Neural cell (in vitro differentiated cells): ENCODE data around the gene ERG28. TPM values are rescaled to one million over a fixed set of nuclear protein-coding genes. Genes with fewer than 3 reads are reported as not detected.

Experiments used
- H2AFZ ChIP-seq: fragments of 200-600, 300-800 bp; sonication (generic), shearing (Covaris generic); 2 replicates; pipeline ENCODE4 v1.6.0; 2014; ENCODE audit warnings: low read depth, mild to moderate bottlenecking, antibody characterized with exemption, low read length, moderate library complexity
- H3F3A ChIP-seq: fragments of 200-600 bp; shearing (Covaris generic); 2 replicates; pipeline ENCODE4 v1.6.1; 2016; ENCODE audit warnings: mild to moderate bottlenecking, moderate library complexity, mixed read lengths, antibody characterized with exemption, low read length; ENCODE audit not compliant: insufficient read depth, poor library complexity, severe bottlenecking
- H3K27ac ChIP-seq: fragments of 200-600, 300-800 bp; sonication (generic), shearing (Covaris generic); 2 replicates; pipeline ENCODE4 v1.5.1; 2014; ENCODE audit warnings: mild to moderate bottlenecking, low read length, moderate library complexity
- H3K27me3 ChIP-seq: fragments of 300-800, 200-600 bp; sonication (generic), shearing (Covaris generic); 2 replicates; pipeline ENCODE4 v1.6.0; 2014; ENCODE audit warnings: mild to moderate bottlenecking, low read depth, low read length, moderate library complexity; ENCODE audit not compliant: insufficient read depth
- H3K36me3 ChIP-seq: fragments of 300-800, 200-600 bp; sonication (generic), shearing (Covaris generic); 2 replicates; pipeline ENCODE4 v1.5.1; 2014; ENCODE audit warnings: mild to moderate bottlenecking, antibody characterized with exemption, low read length, moderate library complexity; ENCODE audit not compliant: insufficient read depth
- H3K4me2 ChIP-seq: fragments of 300-800, 200-600 bp; sonication (generic), shearing (Covaris generic); 2 replicates; pipeline ENCODE4 v1.6.0; 2014; ENCODE audit warnings: mild to moderate bottlenecking, low read length
- H3K4me3 ChIP-seq: fragments of 300-800, 200-600 bp; sonication (generic), shearing (Covaris generic); 2 replicates; pipeline ENCODE4 v1.5.1; 2014; ENCODE audit warnings: mild to moderate bottlenecking, low read length, moderate library complexity
- H3K79me2 ChIP-seq: fragments of 200-600 bp; shearing (Covaris generic); replicated peaks from 2 replicates; pipeline ENCODE4 v1.6.0; 2014; ENCODE audit warnings: mild to moderate bottlenecking, low read length, moderate library complexity; ENCODE audit not compliant: insufficient read depth
- H3K9ac ChIP-seq: fragments of 300-800, 200-600 bp; sonication (generic), shearing (Covaris generic); 2 replicates; pipeline ENCODE4 v1.6.1; 2016; ENCODE audit warnings: mild to moderate bottlenecking, low read length, mixed read lengths
- H3K9me2 ChIP-seq: fragments of 200-600 bp; shearing (Covaris generic); 2 replicates; pipeline ENCODE4 v1.6.1; 2016; ENCODE audit warnings: mild to moderate bottlenecking, low read length, mixed read lengths; ENCODE audit not compliant: insufficient read depth
- H3K9me3 ChIP-seq: fragments of 200-600, 300-800 bp; sonication (generic), shearing (Covaris generic); 2 replicates; pipeline ENCODE4 v1.6.1; 2016; ENCODE audit warnings: mild to moderate bottlenecking, mixed run types, low read length, moderate library complexity, mixed read lengths
- H4K20me1 ChIP-seq: fragments of 200-600 bp; shearing (Covaris generic); 2 replicates; pipeline ENCODE4 v1.6.1; 2016; ENCODE audit warnings: mild to moderate bottlenecking, mixed run types; ENCODE audit not compliant: insufficient read depth
- CTCF ChIP-seq: fragments of 450-650 bp; IDR thresholded peaks from 2 replicates; pipeline ENCODE4 v1.5.1; 2014; ENCODE audit warnings: antibody characterized with exemption, mild to moderate bottlenecking, moderate library complexity; ENCODE audit not compliant: poor library complexity, severe bottlenecking
- EP300 ChIP-seq: fragments of 450-650 bp; conservative IDR thresholded peaks from 2 replicates; pipeline ENCODE4 v1.6.1; 2014; ENCODE audit warnings: antibody characterized with exemption, mild to moderate bottlenecking, moderate library complexity; ENCODE audit not compliant: poor library complexity, severe bottlenecking
- MXI1 ChIP-seq: fragments of 450-650 bp; conservative IDR thresholded peaks from 2 replicates; pipeline ENCODE4 v1.6.1; 2014; ENCODE audit warnings: antibody characterized with exemption, mild to moderate bottlenecking; ENCODE audit not compliant: poor library complexity, severe bottlenecking
- POLR2AphosphoS5 ChIP-seq: IDR thresholded peaks from 2 replicates; pipeline ENCODE4 v1.6.1; 2012
- RAD21 ChIP-seq: fragments of 450-650 bp; conservative IDR thresholded peaks from 2 replicates; pipeline ENCODE4 v1.6.1; 2014; ENCODE audit warnings: antibody characterized with exemption, mild to moderate bottlenecking, moderate library complexity
- REST ChIP-seq: IDR thresholded peaks from 2 replicates; pipeline ENCODE4 v1.6.1; 2012; ENCODE audit warnings: borderline replicate concordance
- TAF1 ChIP-seq: IDR thresholded peaks from 2 replicates; pipeline ENCODE4 v1.6.1; 2012; ENCODE audit warnings: low read depth
- polyA plus RNA-seq: library from polyadenylated mRNA; depleted of rRNA; stranded (reverse); fragments of >200 nt; gene quantifications from 2 replicates; pipeline ENCODE4 v1.2.3, GENCODE V29; 2014

ERG28 gene
- polyA plus RNA-seq, 1 donor from 2014 or later: 23.4 TPM

- Histone ChIP-seq H3K9me3 (no peaks in the 10 kb centered on the region), H3K27me3 (no peaks in the 10 kb centered on the region), H3K9me2 (no peaks in the 10 kb centered on the region), H3F3A (no peaks in the 10 kb centered on the region), H3K9ac (no peak overlapping the region), H3K4me3 (no peak overlapping the region), H3K79me2 (no peaks in the 10 kb centered on the region), H4K20me1 (no peaks in the 10 kb centered on the region), H3K36me3 (no peaks in the 10 kb centered on the region), H3K27ac (no peak overlapping the region), H3K4me2 (no peak overlapping the region), H2AFZ (no peak overlapping the region)
- no peak for TF ChIP-seq TAF1
- no peak for TF ChIP-seq CTCF
- TF ChIP-seq RAD21: no peak
- no peak for TF ChIP-seq REST
Observed at GRCh38 chr14:75626863-75627262, 33.8 kb downstream of the ERG28 start.

GRCh38 chr14:75626396-75626795, 34.3 kb downstream of the ERG28 start:
- no peaks in the 10 kb centered on the region for H3K79me2 ChIP-seq
- no peak overlapping the region for H3K4me3 ChIP-seq
- no peaks in the 10 kb centered on the region for H3K9me3 ChIP-seq
- TF ChIP-seq POLR2AphosphoS5 (no peak), REST (no peak), MXI1 (no peak), EP300 (no peak)
- H3K27ac ChIP-seq: no peak overlapping the region
- no peaks in the 10 kb centered on the region for H3K27me3 ChIP-seq
- H3K9me2 ChIP-seq: no peaks in the 10 kb centered on the region
- H3K9ac ChIP-seq: no peak overlapping the region
- H3K36me3 ChIP-seq: no peaks in the 10 kb centered on the region
- no peak overlapping the region for H2AFZ ChIP-seq
- no peaks in the 10 kb centered on the region for H3F3A ChIP-seq
- H3K4me2 ChIP-seq: no peak overlapping the region
- no peaks in the 10 kb centered on the region for H4K20me1 ChIP-seq
